C4-2B (cell line): Measurements from ENCODE around the gene PHACTR1.

Experiments
- ZFX ChIP-seq: fragments of 450-650 bp; IDR thresholded peaks from 2 replicates; pipeline ENCODE4 v1.6.1; 2017
- TF ChIP-seq, protein P1 (sequence below): fragments of 450-650 bp; conservative IDR thresholded peaks from 2 replicates; pipeline ENCODE4 v1.5.1; 2017; ENCODE audit warnings: mild to moderate bottlenecking

DNA sequence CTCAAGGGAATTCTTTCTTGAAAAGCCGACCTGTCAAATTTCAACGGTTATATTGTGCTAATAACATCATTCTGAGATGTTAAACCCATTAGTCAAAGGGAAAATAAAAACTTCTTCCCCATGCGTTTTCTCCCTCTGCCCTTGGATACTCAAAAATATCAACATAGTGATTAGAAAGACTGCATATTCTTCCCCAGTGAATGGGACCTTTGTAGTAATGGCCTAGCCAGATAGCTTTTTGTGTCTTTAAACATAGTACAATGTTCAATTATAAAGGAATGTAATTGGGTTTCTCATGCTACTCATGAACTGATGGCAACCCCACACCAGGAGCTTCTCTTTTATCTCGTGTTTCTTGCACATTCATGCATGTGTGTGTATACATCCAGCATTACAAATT, 69.4 kb downstream of the PHACTR1 start:
- TF ChIP-seq, protein P1, sequence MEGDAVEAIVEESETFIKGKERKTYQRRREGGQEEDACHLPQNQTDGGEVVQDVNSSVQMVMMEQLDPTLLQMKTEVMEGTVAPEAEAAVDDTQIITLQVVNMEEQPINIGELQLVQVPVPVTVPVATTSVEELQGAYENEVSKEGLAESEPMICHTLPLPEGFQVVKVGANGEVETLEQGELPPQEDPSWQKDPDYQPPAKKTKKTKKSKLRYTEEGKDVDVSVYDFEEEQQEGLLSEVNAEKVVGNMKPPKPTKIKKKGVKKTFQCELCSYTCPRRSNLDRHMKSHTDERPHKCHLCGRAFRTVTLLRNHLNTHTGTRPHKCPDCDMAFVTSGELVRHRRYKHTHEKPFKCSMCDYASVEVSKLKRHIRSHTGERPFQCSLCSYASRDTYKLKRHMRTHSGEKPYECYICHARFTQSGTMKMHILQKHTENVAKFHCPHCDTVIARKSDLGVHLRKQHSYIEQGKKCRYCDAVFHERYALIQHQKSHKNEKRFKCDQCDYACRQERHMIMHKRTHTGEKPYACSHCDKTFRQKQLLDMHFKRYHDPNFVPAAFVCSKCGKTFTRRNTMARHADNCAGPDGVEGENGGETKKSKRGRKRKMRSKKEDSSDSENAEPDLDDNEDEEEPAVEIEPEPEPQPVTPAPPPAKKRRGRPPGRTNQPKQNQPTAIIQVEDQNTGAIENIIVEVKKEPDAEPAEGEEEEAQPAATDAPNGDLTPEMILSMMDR = no peak
- no peak for TF ChIP-seq ZFX
